HAP-1 (cell line): ENCODE measurements around the gene CEMIP2.
A peak's percentile ranks its signal among the peaks of the same experiment; 100 is the strongest.
"Not testable (repeated sequence)": the region's sequence is repeated elsewhere in the genome, so short reads cannot be mapped to it uniquely, and the experiment has no call there.

Experiments used
- DNase-seq, 2 experiments: peaks; one replicate each; pipeline ENCODE4 v3.0.0-alpha.2; 2016 to 2020; ENCODE audit warnings: low spot score in 2 of 2
- H3K27me3 ChIP-seq: fragments of 250-450 bp; sonication (Bioruptor Pico); 2 replicates; pipeline ENCODE4 v1.5.1; 2020; ENCODE audit warnings: low read depth, mild to moderate bottlenecking, moderate library complexity
- H3K36me3 ChIP-seq: fragments of 250-450 bp; sonication (Bioruptor Pico); replicated peaks from 2 replicates; pipeline ENCODE4 v1.5.1; 2020; ENCODE audit warnings: mild to moderate bottlenecking
- H3K4me1 ChIP-seq: fragments of 250-450 bp; sonication (Bioruptor Pico); 2 replicates; pipeline ENCODE4 v1.5.1; 2020; ENCODE audit warnings: mild to moderate bottlenecking
- H3K4me3 ChIP-seq: fragments of 250-450 bp; sonication (Bioruptor Pico); 2 replicates; pipeline ENCODE4 v1.5.1; 2020; ENCODE audit warnings: mild to moderate bottlenecking, moderate library complexity
- H3K9me3 ChIP-seq: fragments of 250-450 bp; sonication (Bioruptor Pico); 2 replicates; pipeline ENCODE4 v1.5.1; 2020; ENCODE audit warnings: mild to moderate bottlenecking, moderate library complexity
- in situ Hi-C: fragments of 300-500 bp; cut with MboI; formaldehyde crosslinking; loops from 3 replicates; pipeline ENCODE4 v1.14.3; 2020; ENCODE audit warnings: low sequenced_read_pairs, inconsistent platforms, mixed read lengths

The CEMIP2 gene

GRCh38 chr9:71668717-71669116 lies 99.6 kb downstream of the CEMIP2 start:
- Histone ChIP-seq H3K9me3 (no peaks in the 10 kb centered on the region), H3K4me3 (no peak overlapping the region), H3K27me3 (no peaks in the 10 kb centered on the region), H3K4me1 (peaks cover 11% of the 10 kb centered on the region), H3K36me3 (no peaks in the 10 kb centered on the region)
- in situ Hi-C loops: no loop called here
- no peak for DNase-seq

GRCh38 chr9:71665247-71665646 lies 103.1 kb downstream of the CEMIP2 start:
- Histone ChIP-seq H3K4me1 (peaks cover 31% of the 10 kb centered on the region), H3K9me3 (no peaks in the 10 kb centered on the region), H3K27me3 (no peaks in the 10 kb centered on the region), H3K36me3 (no peaks in the 10 kb centered on the region), H3K4me3 (no peak overlapping the region)
- no peak for DNase-seq
- in situ Hi-C loops: no loop called here

GRCh38 chr9:71664566-71664965 lies 103.7 kb downstream of the CEMIP2 start:
- DNase-seq: no peak
- Histone ChIP-seq H3K36me3 (no peaks in the 10 kb centered on the region), H3K4me3 (no peak overlapping the region), H3K27me3 (no peaks in the 10 kb centered on the region), H3K9me3 (no peaks in the 10 kb centered on the region), H3K4me1 (peaks cover 31% of the 10 kb centered on the region)
- in situ Hi-C loops: no loop called here

GRCh38 chr9:71663931-71664459 lies 104.3 kb downstream of the CEMIP2 start:
- in situ Hi-C loops: no loop called here
- Histone ChIP-seq H3K4me3 (no peak overlapping the region), H3K9me3 (no peaks in the 10 kb centered on the region), H3K4me1 (peaks cover 31% of the 10 kb centered on the region), H3K36me3 (no peaks in the 10 kb centered on the region), H3K27me3 (no peaks in the 10 kb centered on the region)
- peak; percentile 37 to 62 for DNase-seq

- Histone ChIP-seq H3K27me3 (no peaks in the 10 kb centered on the region), H3K4me3 (no peak overlapping the region), H3K9me3 (no peaks in the 10 kb centered on the region), H3K4me1 (peaks cover 31% of the 10 kb centered on the region), H3K36me3 (no peaks in the 10 kb centered on the region)
- peak; percentile 79 to 82 for DNase-seq
- in situ Hi-C loops: no loop called here
Measured at GRCh38 chr9:71663216-71663615, 105.1 kb downstream of the CEMIP2 start.

- in situ Hi-C loops: no loop called here
- peak in 1 of 2 experiments; percentile 9 for DNase-seq
Measured at GRCh38 chr9:71662082-71662481, 106.2 kb downstream of the CEMIP2 start.

GRCh38 chr9:71657276-71657675 lies 111.0 kb downstream of the CEMIP2 start:
- H3K36me3 ChIP-seq, in situ Hi-C loops, H3K27me3 ChIP-seq, H3K4me3 ChIP-seq, H3K4me1 ChIP-seq, DNase-seq, H3K9me3 ChIP-seq: not testable (repeated sequence)

More at GRCh38 chr9:71662082-71662481, 106.2 kb downstream of the CEMIP2 start:
- no peak overlapping the region for H3K4me3 ChIP-seq
- peaks cover 31% of the 10 kb centered on the region for H3K4me1 ChIP-seq
- H3K27me3 ChIP-seq: no peaks in the 10 kb centered on the region
- no peaks in the 10 kb centered on the region for H3K9me3 ChIP-seq
- no peaks in the 10 kb centered on the region for H3K36me3 ChIP-seq

GRCh38 chr9:71656496-71656895 lies 111.8 kb downstream of the CEMIP2 start:
- no peak for DNase-seq
- H3K36me3 ChIP-seq: no peaks in the 10 kb centered on the region
- H3K9me3 ChIP-seq: no peaks in the 10 kb centered on the region
- no peaks in the 10 kb centered on the region for H3K27me3 ChIP-seq
- H3K4me1 ChIP-seq: no peaks in the 10 kb centered on the region; the same call in 1 of the 2 replicates
- in situ Hi-C loops: no loop called here
- H3K4me3 ChIP-seq: no peak overlapping the region

GRCh38 chr9:71655778-71656177 lies 112.5 kb downstream of the CEMIP2 start:
- in situ Hi-C loops: no loop called here
- Histone ChIP-seq H3K9me3 (no peaks in the 10 kb centered on the region), H3K4me1 (no peaks in the 10 kb centered on the region), H3K4me3 (no peak overlapping the region), H3K36me3 (no peaks in the 10 kb centered on the region), H3K27me3 (no peaks in the 10 kb centered on the region)
- DNase-seq: no peak

GRCh38 chr9:71655141-71655540 lies 113.2 kb downstream of the CEMIP2 start:
- Histone ChIP-seq H3K36me3 (no peaks in the 10 kb centered on the region), H3K9me3 (no peaks in the 10 kb centered on the region), H3K27me3 (no peaks in the 10 kb centered on the region), H3K4me1 (no peaks in the 10 kb centered on the region), H3K4me3 (no peak overlapping the region)
- no peak for DNase-seq
- in situ Hi-C loops: no loop called here

- in situ Hi-C loops: no loop called here
- Histone ChIP-seq H3K4me3 (no peak overlapping the region), H3K4me1 (no peaks in the 10 kb centered on the region), H3K27me3 (no peaks in the 10 kb centered on the region), H3K36me3 (no peaks in the 10 kb centered on the region), H3K9me3 (no peaks in the 10 kb centered on the region)
- DNase-seq: no peak
Measured at GRCh38 chr9:71652480-71652879, 115.8 kb downstream of the CEMIP2 start.

GRCh38 chr9:71648453-71648852 lies 119.9 kb downstream of the CEMIP2 start:
- no peak for DNase-seq
- Histone ChIP-seq H3K36me3 (no peaks in the 10 kb centered on the region), H3K27me3 (no peaks in the 10 kb centered on the region), H3K9me3 (peaks cover 2% of the 10 kb centered on the region; the same call in 1 of the 2 replicates), H3K4me3 (no peak overlapping the region), H3K4me1 (peaks cover 5% of the 10 kb centered on the region)
- in situ Hi-C loops: no loop called here

- H3K4me1 ChIP-seq: peaks cover 5% of the 10 kb centered on the region
Measured at GRCh38 chr9:71647094-71647591, 121.2 kb downstream of the CEMIP2 start.

GRCh38 chr9:71646131-71646530 lies 122.2 kb downstream of the CEMIP2 start:
- no peaks in the 10 kb centered on the region for H3K27me3 ChIP-seq
- peaks cover 2% of the 10 kb centered on the region; the same call in 1 of the 2 replicates for H3K9me3 ChIP-seq
- H3K36me3 ChIP-seq: no peaks in the 10 kb centered on the region
- in situ Hi-C loops: no loop called here
- DNase-seq: no peak
- peaks cover 5% of the 10 kb centered on the region for H3K4me1 ChIP-seq
- H3K4me3 ChIP-seq: no peak overlapping the region

More at GRCh38 chr9:71647094-71647591, 121.2 kb downstream of the CEMIP2 start:
- no peaks in the 10 kb centered on the region for H3K27me3 ChIP-seq
- peaks cover 2% of the 10 kb centered on the region; the same call in 1 of the 2 replicates for H3K9me3 ChIP-seq
- H3K36me3 ChIP-seq: no peaks in the 10 kb centered on the region
- in situ Hi-C loops: no loop called here
- no peak for DNase-seq
- H3K4me3 ChIP-seq: no peak overlapping the region
